COLO668 (cell line): ENCODE data around the gene EIF2B5.
A peak's percentile ranks its signal among the peaks of the same experiment; 100 is the strongest.
"Not testable (repeated sequence)": the region's sequence is repeated elsewhere in the genome, so short reads cannot be mapped to it uniquely, and the experiment has no call there.

ENCODE experiments used
- DNase-seq: peaks from one replicate; lab custom pipeline; 2025; ENCODE audit not compliant: unreplicated experiment; lab: John Stamatoyannopoulos, UW

Gene EIF2B5

GRCh38 chr3:184145751-184146270, 10.7 kb downstream of the EIF2B5 start:
- no peak for DNase-seq

GRCh38 chr3:184148076-184148475, 12.9 kb downstream of the EIF2B5 start:
- no peak for DNase-seq

GRCh38 chr3:184149123-184149522, 14.0 kb downstream of the EIF2B5 start:
- no peak for DNase-seq

- DNase-seq, result not testable (repeated sequence)
Measured at GRCh38 chr3:184149770-184150169, 14.6 kb downstream of the EIF2B5 start.

GRCh38 chr3:184154885-184155643, 19.9 kb downstream of the EIF2B5 start, which contains the start of gene DVL3:
DVL3 (plus strand) TSS chr3:184155377; CDS start chr3:184155636, 259 bp downstream.
- DNase-seq, result peak; percentile 78

GRCh38 chr3:184155644-184156521, 20.7 kb downstream of the EIF2B5 start:
- DNase-seq, result peak; percentile 39

GRCh38 chr3:184156522-184156955, 21.4 kb downstream of the EIF2B5 start:
- peak; percentile 7 for DNase-seq

- no peak for DNase-seq
Measured at GRCh38 chr3:184157206-184157605, 22.0 kb downstream of the EIF2B5 start.

- no peak for DNase-seq
Measured at GRCh38 chr3:184158404-184158803, 23.2 kb downstream of the EIF2B5 start.

- DNase-seq, result no peak
Measured at GRCh38 chr3:184160456-184160855, 25.3 kb downstream of the EIF2B5 start.

GRCh38 chr3:184162571-184163070, 27.5 kb downstream of the EIF2B5 start:
- DNase-seq, result not testable (repeated sequence)

- DNase-seq, result no peak
Measured at GRCh38 chr3:184164648-184165330, 29.6 kb downstream of the EIF2B5 start.

GRCh38 chr3:184165543-184165942, 30.4 kb downstream of the EIF2B5 start:
- DNase-seq, result no peak

- no peak for DNase-seq
Measured at GRCh38 chr3:184166671-184167070, 31.5 kb downstream of the EIF2B5 start.

GRCh38 chr3:184167786-184168185, 32.6 kb downstream of the EIF2B5 start:
- no peak for DNase-seq

- DNase-seq, result no peak
Measured at GRCh38 chr3:184168363-184169120, 33.4 kb downstream of the EIF2B5 start.

- no peak for DNase-seq
Measured at GRCh38 chr3:184169896-184170875, 35.0 kb downstream of the EIF2B5 start.

- no peak for DNase-seq
Measured at GRCh38 chr3:184171562-184171961, 36.4 kb downstream of the EIF2B5 start.
